ENCODE results near the gene CYP2U1. TPM values are rescaled to one million over a fixed set of nuclear protein-coding genes. Genes with fewer than 3 reads are reported as not detected.

CYP2U1 gene
- polyA plus RNA-seq, 3 donors, result 0.77 to 1.7 (median 1.5) TPM

DNA sequence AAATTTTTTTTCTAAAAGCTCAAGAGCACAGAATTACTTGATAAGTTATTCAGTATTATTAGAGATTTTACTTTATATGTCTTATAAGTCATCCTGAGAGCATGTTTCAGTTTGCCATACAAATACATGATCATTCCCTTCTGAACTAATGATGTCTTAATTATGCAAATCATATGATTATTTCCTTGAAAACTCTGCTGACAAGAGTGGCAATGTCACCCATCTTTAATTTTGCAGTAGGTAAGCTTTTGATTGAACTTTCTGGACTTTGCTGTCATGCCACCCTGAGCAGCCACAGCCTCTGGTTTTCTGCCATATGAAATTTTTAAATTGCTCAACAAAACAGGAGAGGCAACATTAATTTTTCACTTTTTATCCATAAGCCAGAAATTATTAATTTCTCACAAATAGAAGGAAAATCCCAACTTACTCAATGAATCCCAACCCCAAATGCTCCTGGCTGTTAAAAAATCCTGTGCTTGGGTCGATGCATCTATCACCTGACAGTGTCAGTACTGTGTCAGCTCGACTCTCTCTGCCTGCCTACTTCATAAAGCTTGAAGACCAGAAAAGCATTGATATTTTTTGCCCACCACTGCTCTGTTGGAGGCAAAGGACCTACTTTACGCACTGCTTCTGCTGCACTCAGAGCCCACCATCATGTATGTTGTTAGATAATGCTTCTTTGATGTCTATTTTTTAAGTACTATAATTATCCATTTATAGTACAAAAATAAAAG lies 46.8 kb downstream of the CYP2U1 start:
- intact Hi-C loops (cut with micrococcal nuclease), result no loop called here
- Histone ChIP-seq H2AFZ (ENCODE audit: insufficient read depth, low read depth, low read length, poor library complexity, severe bottlenecking) (no peak overlapping the region), H3K9me3 (replicated peaks in 1 of 2; ENCODE audit: control insufficient read depth in 1 of 2, insufficient read depth in 1 of 2, low read length in 2 of 2) (peaks cover 15 to 18% of the 10 kb centered on the region in 2 donors), H3K27me3 (ENCODE audit: control insufficient read depth in 2 of 2, insufficient read depth in 2 of 2, low read length in 2 of 2) (no peaks in the 10 kb centered on the region), H3K4me2 (replicated peaks; ENCODE audit: extremely low read depth, low read length, poor library complexity, severe bottlenecking) (no peak overlapping the region), H3K9ac (ENCODE audit: insufficient read depth, low read length, poor library complexity, severe bottlenecking) (no peak overlapping the region), H3K79me2 (ENCODE audit: insufficient read depth, low read length) (no peaks in the 10 kb centered on the region), H3K4me1 (ENCODE audit: control insufficient read depth in 1 of 2, insufficient read depth in 2 of 2, low read length in 2 of 2) (no peaks in the 10 kb centered on the region), H3K36me3 (replicated peaks in 1 of 2; ENCODE audit: control insufficient read depth in 1 of 2, insufficient read depth in 2 of 2, low read length in 2 of 2) (no peaks in the 10 kb centered on the region), H4K20me1 (ENCODE audit: insufficient read depth, low read length) (no peaks in the 10 kb centered on the region), H3K27ac (ENCODE audit: low read depth in 1 of 2, low read length in 2 of 2) (no peak overlapping the region), H3K4me3 (replicated peaks in 1 of 3; ENCODE audit: low read depth in 2 of 3, low read length in 3 of 3) (no peak overlapping the region)
- DNase-seq, result no peak
- WGBS (ENCODE audit: insufficient coverage), result 90% methylated on average over 2 of the region's 3 CpGs
- no peak overlapping the region for H3K27ac Mint-ChIP-seq
- TF ChIP-seq, protein P1, sequence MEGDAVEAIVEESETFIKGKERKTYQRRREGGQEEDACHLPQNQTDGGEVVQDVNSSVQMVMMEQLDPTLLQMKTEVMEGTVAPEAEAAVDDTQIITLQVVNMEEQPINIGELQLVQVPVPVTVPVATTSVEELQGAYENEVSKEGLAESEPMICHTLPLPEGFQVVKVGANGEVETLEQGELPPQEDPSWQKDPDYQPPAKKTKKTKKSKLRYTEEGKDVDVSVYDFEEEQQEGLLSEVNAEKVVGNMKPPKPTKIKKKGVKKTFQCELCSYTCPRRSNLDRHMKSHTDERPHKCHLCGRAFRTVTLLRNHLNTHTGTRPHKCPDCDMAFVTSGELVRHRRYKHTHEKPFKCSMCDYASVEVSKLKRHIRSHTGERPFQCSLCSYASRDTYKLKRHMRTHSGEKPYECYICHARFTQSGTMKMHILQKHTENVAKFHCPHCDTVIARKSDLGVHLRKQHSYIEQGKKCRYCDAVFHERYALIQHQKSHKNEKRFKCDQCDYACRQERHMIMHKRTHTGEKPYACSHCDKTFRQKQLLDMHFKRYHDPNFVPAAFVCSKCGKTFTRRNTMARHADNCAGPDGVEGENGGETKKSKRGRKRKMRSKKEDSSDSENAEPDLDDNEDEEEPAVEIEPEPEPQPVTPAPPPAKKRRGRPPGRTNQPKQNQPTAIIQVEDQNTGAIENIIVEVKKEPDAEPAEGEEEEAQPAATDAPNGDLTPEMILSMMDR (IDR thresholded peaks at IDR 0.05), result no peak
- peaks cover 5 to 29% (median 21%) of the 10 kb centered on the region in 7 donors for H3K9me3 Mint-ChIP-seq
- H3K36me3 Mint-ChIP-seq, result no peaks in the 10 kb centered on the region
- no peak overlapping the region for H3K4me3 Mint-ChIP-seq
- H3K27me3 Mint-ChIP-seq (ENCODE audit: low read depth in 3 of 3), result peaks cover 0 to 1% (median 1%) of the 10 kb centered on the region in 3 donors
- H3K4me1 Mint-ChIP-seq, result no peaks in the 10 kb centered on the region

DNA sequence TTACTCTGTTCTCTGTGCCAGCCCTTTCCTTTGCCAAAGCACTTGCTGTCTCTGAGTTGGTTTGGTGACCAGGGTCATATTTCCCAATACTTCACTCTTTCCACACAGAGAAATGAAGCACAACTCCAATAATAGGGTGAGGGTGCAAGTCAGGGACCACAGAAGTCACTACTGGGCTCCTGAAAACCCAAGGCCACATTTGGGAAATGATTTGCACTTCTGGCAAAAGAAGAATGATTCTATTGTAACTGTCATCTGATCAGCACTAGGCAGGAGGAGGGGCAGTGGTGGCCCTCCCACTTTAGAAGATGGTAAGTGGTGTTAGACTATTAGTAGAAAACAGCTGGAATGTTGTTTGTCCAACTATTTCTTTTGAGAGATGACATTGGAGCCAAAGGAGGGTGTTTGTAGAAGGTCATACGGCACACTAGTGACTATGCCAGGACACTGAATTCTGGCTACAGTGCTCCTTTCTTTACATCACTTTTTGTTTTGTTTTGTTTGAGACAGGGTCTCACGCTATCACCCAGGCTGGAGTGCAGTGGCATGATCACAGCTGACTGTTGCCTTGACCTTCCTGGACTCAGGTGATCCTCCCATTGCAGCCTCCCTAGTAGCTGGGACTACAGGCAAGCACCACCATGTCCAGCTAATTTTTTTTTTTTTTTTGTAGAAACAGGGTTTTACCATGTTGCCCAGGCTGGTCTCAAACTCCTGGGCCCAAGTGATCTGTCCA lies 47.5 kb downstream of the CYP2U1 start:
- intact Hi-C loops (cut with micrococcal nuclease), result no loop called here
- 90% methylated on average over 2 of the region's 2 CpGs for WGBS (ENCODE audit: insufficient coverage)
- peaks cover 0 to 1% (median 0%) of the 10 kb centered on the region in 3 donors for H3K27me3 Mint-ChIP-seq (ENCODE audit: low read depth in 3 of 3)

More for the DNA sequence above, 47.5 kb downstream of the CYP2U1 start:
- H3K9ac ChIP-seq (ENCODE audit: insufficient read depth, low read length, poor library complexity, severe bottlenecking), result no peak overlapping the region
- H3K4me1 ChIP-seq (ENCODE audit: control insufficient read depth in 1 of 2, insufficient read depth in 2 of 2, low read length in 2 of 2), result no peaks in the 10 kb centered on the region
- H3K4me3 ChIP-seq (replicated peaks in 1 of 3; ENCODE audit: low read depth in 2 of 3, low read length in 3 of 3), result no peak overlapping the region
- no peak for DNase-seq
- TF ChIP-seq, protein P1 (IDR thresholded peaks at IDR 0.05), result no peak
- H3K27me3 ChIP-seq (ENCODE audit: control insufficient read depth in 2 of 2, insufficient read depth in 2 of 2, low read length in 2 of 2), result no peaks in the 10 kb centered on the region
- Mint-ChIP-seq H3K4me1 (no peaks in the 10 kb centered on the region), H3K9me3 (peaks cover 5 to 26% (median 20%) of the 10 kb centered on the region in 7 donors), H3K36me3 (no peaks in the 10 kb centered on the region), H3K4me3 (no peak overlapping the region), H3K27ac (no peak overlapping the region)
- no peaks in the 10 kb centered on the region for H3K79me2 ChIP-seq (ENCODE audit: insufficient read depth, low read length)
- no peak overlapping the region for H3K27ac ChIP-seq (ENCODE audit: low read depth in 1 of 2, low read length in 2 of 2)
- no peak overlapping the region for H2AFZ ChIP-seq (ENCODE audit: insufficient read depth, low read depth, low read length, poor library complexity, severe bottlenecking)
- H3K36me3 ChIP-seq (replicated peaks in 1 of 2; ENCODE audit: control insufficient read depth in 1 of 2, insufficient read depth in 2 of 2, low read length in 2 of 2), result no peaks in the 10 kb centered on the region
- peaks cover 15 to 18% of the 10 kb centered on the region in 2 donors for H3K9me3 ChIP-seq (replicated peaks in 1 of 2; ENCODE audit: control insufficient read depth in 1 of 2, insufficient read depth in 1 of 2, low read length in 2 of 2)
- no peaks in the 10 kb centered on the region for H4K20me1 ChIP-seq (ENCODE audit: insufficient read depth, low read length)
- no peak overlapping the region for H3K4me2 ChIP-seq (replicated peaks; ENCODE audit: extremely low read depth, low read length, poor library complexity, severe bottlenecking)

Measured in CD14-positive monocyte (primary cell).